MM.1S (cell line): ENCODE results near the gene CREB3L2.

Experiments used
- EZH2 ChIP-seq: fragments of 300-600 bp; sonication (generic); optimal IDR thresholded peaks from 2 replicates; pipeline ENCODE3; 2017; ENCODE audit warnings: low read depth, mild to moderate bottlenecking, antibody characterized with exemption, low read length, mixed read lengths
- EZH2phosphoT487 ChIP-seq: fragments of 300-600 bp; sonication (generic); IDR thresholded peaks from 2 replicates; pipeline ENCODE4 v1.6.1; 2018; ENCODE audit warnings: antibody characterized with exemption, low read length
- TF ChIP-seq, protein P1 (sequence below): fragments of 300-600 bp; sonication (generic); IDR thresholded peaks from 2 replicates; pipeline ENCODE4 v1.5.1; 2016; ENCODE audit warnings: antibody characterized with exemption, low read length, mixed read lengths

DNA sequence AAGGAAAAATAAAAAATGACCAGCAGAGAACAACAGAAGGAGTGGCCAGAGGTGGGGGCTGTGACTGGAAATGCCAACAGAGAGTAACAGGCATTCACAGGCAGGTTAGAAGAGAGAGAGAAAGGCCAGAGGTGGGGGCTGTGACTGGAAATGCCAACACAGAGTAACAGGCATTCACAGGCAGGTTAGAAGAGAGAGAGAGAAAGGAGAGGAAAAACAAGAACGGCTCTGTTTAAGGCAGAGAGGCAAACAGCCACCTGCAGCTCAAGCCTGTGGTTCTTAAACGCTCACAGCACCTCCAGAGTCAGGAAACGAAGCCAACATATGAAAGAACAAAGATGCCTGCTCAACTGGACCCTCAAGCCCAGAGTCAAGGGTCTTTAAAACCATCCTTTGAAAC is 115.6 kb downstream of the CREB3L2 start:
- TF ChIP-seq, protein P1, sequence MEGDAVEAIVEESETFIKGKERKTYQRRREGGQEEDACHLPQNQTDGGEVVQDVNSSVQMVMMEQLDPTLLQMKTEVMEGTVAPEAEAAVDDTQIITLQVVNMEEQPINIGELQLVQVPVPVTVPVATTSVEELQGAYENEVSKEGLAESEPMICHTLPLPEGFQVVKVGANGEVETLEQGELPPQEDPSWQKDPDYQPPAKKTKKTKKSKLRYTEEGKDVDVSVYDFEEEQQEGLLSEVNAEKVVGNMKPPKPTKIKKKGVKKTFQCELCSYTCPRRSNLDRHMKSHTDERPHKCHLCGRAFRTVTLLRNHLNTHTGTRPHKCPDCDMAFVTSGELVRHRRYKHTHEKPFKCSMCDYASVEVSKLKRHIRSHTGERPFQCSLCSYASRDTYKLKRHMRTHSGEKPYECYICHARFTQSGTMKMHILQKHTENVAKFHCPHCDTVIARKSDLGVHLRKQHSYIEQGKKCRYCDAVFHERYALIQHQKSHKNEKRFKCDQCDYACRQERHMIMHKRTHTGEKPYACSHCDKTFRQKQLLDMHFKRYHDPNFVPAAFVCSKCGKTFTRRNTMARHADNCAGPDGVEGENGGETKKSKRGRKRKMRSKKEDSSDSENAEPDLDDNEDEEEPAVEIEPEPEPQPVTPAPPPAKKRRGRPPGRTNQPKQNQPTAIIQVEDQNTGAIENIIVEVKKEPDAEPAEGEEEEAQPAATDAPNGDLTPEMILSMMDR, result no peak
- TF ChIP-seq EZH2phosphoT487, result no peak
- TF ChIP-seq EZH2, result no peak
